ENCODE data around the gene SMURF2. TPM values are rescaled to one million over a fixed set of nuclear protein-coding genes. Genes with fewer than 3 reads are reported as not detected.
A peak's percentile ranks its signal among the peaks of the same experiment; 100 is the strongest.

Gene SMURF2
- total and polyA plus RNA-seq, 2 of the 4 experiments (the other 2 are of a cell fraction), result 131 to 774 TPM

- no peak overlapping the region for H3K9ac ChIP-seq (ENCODE audit: low read depth, low read length)
- no peak for ATAC-seq (ENCODE audit: low read depth)
Measured at GRCh38 chr17:64502809-64503208, 159.3 kb downstream of the SMURF2 start.

More at GRCh38 chr17:64502809-64503208, 159.3 kb downstream of the SMURF2 start:
- ChIA-PET POLR2A (ENCODE audit: unreplicated experiment) (no interaction called here), CTCF (interaction anchor here (1.5 kb wide), 1 partner anchor 11 kb away, joined by 4 read pairs; no protein-coding TSS in a partner anchor)
- TF ChIP-seq USF2 (IDR thresholded peaks at IDR 0.05; ENCODE audit: low read depth, low read length) (no peak), FOS (IDR thresholded peaks at IDR 0.05; ENCODE audit: low read depth, low read length) (no peak), CHD1 (IDR thresholded peaks at IDR 0.05; ENCODE audit: low read depth, low read length) (no peak), POLR2A (IDR thresholded peaks at IDR 0.05; ENCODE audit: low read depth, low read length) (no peak), MXI1 (IDR thresholded peaks at IDR 0.05; ENCODE audit: borderline replicate concordance, low read depth, low read length) (no peak), RAD21 (IDR thresholded peaks at IDR 0.05; ENCODE audit: low read length) (no peak), MAFK (IDR thresholded peaks at IDR 0.05; ENCODE audit: low read depth, low read length) (no peak), NFE2L2 (IDR thresholded peaks at IDR 0.05; ENCODE audit: low read depth, low read length) (no peak), RCOR1 (IDR thresholded peaks at IDR 0.05; ENCODE audit: insufficient replicate concordance, low read length) (no peak), SMC3 (IDR thresholded peaks at IDR 0.05; ENCODE audit: low read depth, low read length) (no peak), BHLHE40 (IDR thresholded peaks at IDR 0.05; ENCODE audit: low read depth, low read length) (no peak), MAZ (IDR thresholded peaks at IDR 0.05; ENCODE audit: borderline replicate concordance, low read depth, low read length) (no peak), ELK1 (IDR thresholded peaks at IDR 0.05; ENCODE audit: borderline replicate concordance, low read depth, low read length) (no peak), RFX5 (IDR thresholded peaks at IDR 0.05; ENCODE audit: low read depth, low read length) (no peak)
- TF ChIP-seq, protein P1, sequence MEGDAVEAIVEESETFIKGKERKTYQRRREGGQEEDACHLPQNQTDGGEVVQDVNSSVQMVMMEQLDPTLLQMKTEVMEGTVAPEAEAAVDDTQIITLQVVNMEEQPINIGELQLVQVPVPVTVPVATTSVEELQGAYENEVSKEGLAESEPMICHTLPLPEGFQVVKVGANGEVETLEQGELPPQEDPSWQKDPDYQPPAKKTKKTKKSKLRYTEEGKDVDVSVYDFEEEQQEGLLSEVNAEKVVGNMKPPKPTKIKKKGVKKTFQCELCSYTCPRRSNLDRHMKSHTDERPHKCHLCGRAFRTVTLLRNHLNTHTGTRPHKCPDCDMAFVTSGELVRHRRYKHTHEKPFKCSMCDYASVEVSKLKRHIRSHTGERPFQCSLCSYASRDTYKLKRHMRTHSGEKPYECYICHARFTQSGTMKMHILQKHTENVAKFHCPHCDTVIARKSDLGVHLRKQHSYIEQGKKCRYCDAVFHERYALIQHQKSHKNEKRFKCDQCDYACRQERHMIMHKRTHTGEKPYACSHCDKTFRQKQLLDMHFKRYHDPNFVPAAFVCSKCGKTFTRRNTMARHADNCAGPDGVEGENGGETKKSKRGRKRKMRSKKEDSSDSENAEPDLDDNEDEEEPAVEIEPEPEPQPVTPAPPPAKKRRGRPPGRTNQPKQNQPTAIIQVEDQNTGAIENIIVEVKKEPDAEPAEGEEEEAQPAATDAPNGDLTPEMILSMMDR (conservative IDR thresholded peaks at IDR 0.05; ENCODE audit: low read depth, low read length), result no peak
- DNase-seq, result peak; percentile 68
- H3K9me3 ChIP-seq (ENCODE audit: control insufficient read depth, insufficient read depth, low read length), result no peaks in the 10 kb centered on the region
- no peak overlapping the region for H2BK120ac ChIP-seq (ENCODE audit: low read depth, low read length)
- H3K4me2 ChIP-seq (ENCODE audit: low read depth, low read length), result no peak overlapping the region
- no CpG with 5 or more reads among the region's 2 CpGs for WGBS, 2 experiments (ENCODE audit: extremely low coverage in 2 of 2, insufficient read length in 1 of 2)
- H2AFZ ChIP-seq (replicated peaks; ENCODE audit: low read length, poor library complexity), result no peak overlapping the region
- H3K27me3 ChIP-seq (ENCODE audit: control insufficient read depth, insufficient read depth, low read length), result no peaks in the 10 kb centered on the region
- in situ Hi-C loops (cut with MboI; ENCODE audit: low sequenced_read_pairs) (no loop called here), dilution Hi-C loops (cut with HindIII; ENCODE audit: low sequenced_read_pairs, unreplicated experiment) (no loop called here), intact Hi-C loops (cut with micrococcal nuclease) (no loop called here)
- peaks cover 2% of the 10 kb centered on the region; the same call in 1 of the 2 replicates for H3K4me1 ChIP-seq (ENCODE audit: control insufficient read depth, insufficient read depth, low read length)
- H2BK20ac ChIP-seq (ENCODE audit: low read depth, low read length), result no peak overlapping the region
- peak overlapping the region; percentile 23 for H2BK5ac ChIP-seq (ENCODE audit: low read depth, low read length, poor library complexity, severe bottlenecking)
- H4K20me1 ChIP-seq (ENCODE audit: insufficient read depth, low read length), result peaks cover 89% of the 10 kb centered on the region
- peaks cover 3% of the 10 kb centered on the region; the same call in 1 of the 2 replicates for H3K9me1 ChIP-seq (ENCODE audit: insufficient read depth, low read length)
- no peak overlapping the region for H4K91ac ChIP-seq (ENCODE audit: insufficient read depth, low read depth, low read length)
- no peak overlapping the region for H3K18ac ChIP-seq (ENCODE audit: low read depth, low read length)
- no peak overlapping the region for H2AK5ac ChIP-seq (ENCODE audit: low read depth, low read length)
- no peak overlapping the region for H4K5ac ChIP-seq (ENCODE audit: low read depth, low read length)
- H2BK15ac ChIP-seq (ENCODE audit: low read depth, low read length), result no peak overlapping the region
- H2AK9ac ChIP-seq (replicated peaks; ENCODE audit: low read depth, low read length, poor library complexity), result no peak overlapping the region
- no peak overlapping the region for H3K23ac ChIP-seq (ENCODE audit: low read depth, low read length)
- no peak overlapping the region for H4K8ac ChIP-seq (ENCODE audit: low read depth in 2 of 2, low read length in 2 of 2)
- H3K56ac ChIP-seq (ENCODE audit: extremely low read depth, insufficient read depth, low read length), result no peak overlapping the region
- no peak overlapping the region for H3K27ac ChIP-seq (ENCODE audit: insufficient read depth, low read length)
- no peak overlapping the region for H3K4me3 ChIP-seq (ENCODE audit: insufficient read depth, low read depth, low read length)
- no peak overlapping the region for H3K4ac ChIP-seq (ENCODE audit: low read depth, low read length)
- H3K36me3 ChIP-seq (ENCODE audit: control insufficient read depth, insufficient read depth, low read length), result peaks cover 50% of the 10 kb centered on the region
- BruUV-seq (replicated peaks), result no TSS peak
- H3K14ac ChIP-seq (replicated peaks; ENCODE audit: low read depth, low read length), result no peak overlapping the region
- H3K79me1 ChIP-seq (ENCODE audit: low read depth in 1 of 2, low read length in 2 of 2), result peaks cover 22 to 59% of the 10 kb centered on the region in 2 experiments

All from IMR-90 (cell line).